Measurements from ENCODE around the gene LINS1. TPM values are rescaled to one million over a fixed set of nuclear protein-coding genes. Genes with fewer than 3 reads are reported as not detected.

LINS1 gene
- total and polyA plus RNA-seq, 2 experiments from 2014 or later, result 11.7 to 15.4 TPM

DNA sequence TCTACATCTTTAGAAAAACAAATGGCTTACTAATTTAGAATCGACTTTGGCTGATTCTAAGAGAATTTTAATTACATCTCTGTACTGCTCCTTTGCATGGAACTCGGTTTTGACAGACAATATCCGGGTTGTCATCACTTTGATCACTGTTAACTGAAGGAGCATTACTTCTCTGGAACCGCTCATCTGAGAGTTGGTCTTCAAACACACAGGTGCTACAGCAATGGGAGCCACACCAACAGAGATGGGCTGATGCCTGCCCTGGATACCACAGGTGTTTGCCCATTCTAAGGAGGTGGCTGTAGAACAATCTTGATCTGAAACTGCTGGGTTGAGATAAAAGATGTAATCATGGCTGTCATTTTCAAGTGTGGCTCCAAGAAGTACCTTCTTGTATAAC is 21.6 kb downstream of the LINS1 start:
- Mint-ChIP-seq H3K27me3 (ENCODE audit: insufficient read depth, low read depth, poor library complexity) (no peaks in the 10 kb centered on the region), H3K4me1 (no peaks in the 10 kb centered on the region), H3K9me3 (peaks cover 19% of the 10 kb centered on the region), H3K27ac (no peak overlapping the region), H3K36me3 (ENCODE audit: low read depth) (peaks cover 37% of the 10 kb centered on the region), H3K4me3 (no peak overlapping the region)
- Histone ChIP-seq H3K4me2 (no peak overlapping the region), H3K79me2 (replicated peaks; ENCODE audit: insufficient read depth) (peaks cover 19% of the 10 kb centered on the region; the same call in 1 of the 2 replicates), H4K20me1 (replicated peaks; ENCODE audit: insufficient read depth) (no peaks in the 10 kb centered on the region; the same call in 1 of the 2 replicates), H2AFZ (no peak overlapping the region), H3F3A (replicated peaks; ENCODE audit: low read depth) (no peaks in the 10 kb centered on the region), H3K4me3 (no peak overlapping the region), H3K27me3 (ENCODE audit: insufficient read depth) (no peaks in the 10 kb centered on the region), H3K27ac (ENCODE audit: low read depth) (no peak overlapping the region), H3K4me1 (ENCODE audit: insufficient read depth) (no peaks in the 10 kb centered on the region), H3K36me3 (ENCODE audit: insufficient read depth) (0 out of 2 replicates have a peak, but pooled peaks cover 3% of the 10 kb centered on the region), H3K9me2 (ENCODE audit: insufficient read depth) (0 out of 2 replicates have a peak, but pooled peaks cover 4% of the 10 kb centered on the region)
- DNase-seq (ENCODE audit: low spot score) (no peak), ATAC-seq (no peak)
- TF ChIP-seq ETS1 (IDR thresholded peaks at IDR 0.05) (no peak), POLR2AphosphoS5 (IDR thresholded peaks at IDR 0.05; ENCODE audit: low read depth) (no peak), CREB1 (CRISPR knock-in tag; IDR thresholded peaks at IDR 0.05; ENCODE audit: low read depth) (no peak), NANOG (IDR thresholded peaks at IDR 0.05; ENCODE audit: borderline replicate concordance) (no peak), STAT1 (IDR thresholded peaks at IDR 0.05; ENCODE audit: unreplicated experiment) (no peak), EZH2 (IDR thresholded peaks at IDR 0.05; ENCODE audit: low read depth, unreplicated experiment) (no peak), JUNB (IDR thresholded peaks at IDR 0.05; ENCODE audit: unreplicated experiment) (no peak), EZH2phosphoT487 (IDR thresholded peaks at IDR 0.05; ENCODE audit: unreplicated experiment) (no peak), ZNF114 (CRISPR knock-in tag; IDR thresholded peaks at IDR 0.05) (no peak), ZNF331 (CRISPR knock-in tag; IDR thresholded peaks at IDR 0.05; ENCODE audit: low read depth) (no peak)
- TF ChIP-seq, protein P1, sequence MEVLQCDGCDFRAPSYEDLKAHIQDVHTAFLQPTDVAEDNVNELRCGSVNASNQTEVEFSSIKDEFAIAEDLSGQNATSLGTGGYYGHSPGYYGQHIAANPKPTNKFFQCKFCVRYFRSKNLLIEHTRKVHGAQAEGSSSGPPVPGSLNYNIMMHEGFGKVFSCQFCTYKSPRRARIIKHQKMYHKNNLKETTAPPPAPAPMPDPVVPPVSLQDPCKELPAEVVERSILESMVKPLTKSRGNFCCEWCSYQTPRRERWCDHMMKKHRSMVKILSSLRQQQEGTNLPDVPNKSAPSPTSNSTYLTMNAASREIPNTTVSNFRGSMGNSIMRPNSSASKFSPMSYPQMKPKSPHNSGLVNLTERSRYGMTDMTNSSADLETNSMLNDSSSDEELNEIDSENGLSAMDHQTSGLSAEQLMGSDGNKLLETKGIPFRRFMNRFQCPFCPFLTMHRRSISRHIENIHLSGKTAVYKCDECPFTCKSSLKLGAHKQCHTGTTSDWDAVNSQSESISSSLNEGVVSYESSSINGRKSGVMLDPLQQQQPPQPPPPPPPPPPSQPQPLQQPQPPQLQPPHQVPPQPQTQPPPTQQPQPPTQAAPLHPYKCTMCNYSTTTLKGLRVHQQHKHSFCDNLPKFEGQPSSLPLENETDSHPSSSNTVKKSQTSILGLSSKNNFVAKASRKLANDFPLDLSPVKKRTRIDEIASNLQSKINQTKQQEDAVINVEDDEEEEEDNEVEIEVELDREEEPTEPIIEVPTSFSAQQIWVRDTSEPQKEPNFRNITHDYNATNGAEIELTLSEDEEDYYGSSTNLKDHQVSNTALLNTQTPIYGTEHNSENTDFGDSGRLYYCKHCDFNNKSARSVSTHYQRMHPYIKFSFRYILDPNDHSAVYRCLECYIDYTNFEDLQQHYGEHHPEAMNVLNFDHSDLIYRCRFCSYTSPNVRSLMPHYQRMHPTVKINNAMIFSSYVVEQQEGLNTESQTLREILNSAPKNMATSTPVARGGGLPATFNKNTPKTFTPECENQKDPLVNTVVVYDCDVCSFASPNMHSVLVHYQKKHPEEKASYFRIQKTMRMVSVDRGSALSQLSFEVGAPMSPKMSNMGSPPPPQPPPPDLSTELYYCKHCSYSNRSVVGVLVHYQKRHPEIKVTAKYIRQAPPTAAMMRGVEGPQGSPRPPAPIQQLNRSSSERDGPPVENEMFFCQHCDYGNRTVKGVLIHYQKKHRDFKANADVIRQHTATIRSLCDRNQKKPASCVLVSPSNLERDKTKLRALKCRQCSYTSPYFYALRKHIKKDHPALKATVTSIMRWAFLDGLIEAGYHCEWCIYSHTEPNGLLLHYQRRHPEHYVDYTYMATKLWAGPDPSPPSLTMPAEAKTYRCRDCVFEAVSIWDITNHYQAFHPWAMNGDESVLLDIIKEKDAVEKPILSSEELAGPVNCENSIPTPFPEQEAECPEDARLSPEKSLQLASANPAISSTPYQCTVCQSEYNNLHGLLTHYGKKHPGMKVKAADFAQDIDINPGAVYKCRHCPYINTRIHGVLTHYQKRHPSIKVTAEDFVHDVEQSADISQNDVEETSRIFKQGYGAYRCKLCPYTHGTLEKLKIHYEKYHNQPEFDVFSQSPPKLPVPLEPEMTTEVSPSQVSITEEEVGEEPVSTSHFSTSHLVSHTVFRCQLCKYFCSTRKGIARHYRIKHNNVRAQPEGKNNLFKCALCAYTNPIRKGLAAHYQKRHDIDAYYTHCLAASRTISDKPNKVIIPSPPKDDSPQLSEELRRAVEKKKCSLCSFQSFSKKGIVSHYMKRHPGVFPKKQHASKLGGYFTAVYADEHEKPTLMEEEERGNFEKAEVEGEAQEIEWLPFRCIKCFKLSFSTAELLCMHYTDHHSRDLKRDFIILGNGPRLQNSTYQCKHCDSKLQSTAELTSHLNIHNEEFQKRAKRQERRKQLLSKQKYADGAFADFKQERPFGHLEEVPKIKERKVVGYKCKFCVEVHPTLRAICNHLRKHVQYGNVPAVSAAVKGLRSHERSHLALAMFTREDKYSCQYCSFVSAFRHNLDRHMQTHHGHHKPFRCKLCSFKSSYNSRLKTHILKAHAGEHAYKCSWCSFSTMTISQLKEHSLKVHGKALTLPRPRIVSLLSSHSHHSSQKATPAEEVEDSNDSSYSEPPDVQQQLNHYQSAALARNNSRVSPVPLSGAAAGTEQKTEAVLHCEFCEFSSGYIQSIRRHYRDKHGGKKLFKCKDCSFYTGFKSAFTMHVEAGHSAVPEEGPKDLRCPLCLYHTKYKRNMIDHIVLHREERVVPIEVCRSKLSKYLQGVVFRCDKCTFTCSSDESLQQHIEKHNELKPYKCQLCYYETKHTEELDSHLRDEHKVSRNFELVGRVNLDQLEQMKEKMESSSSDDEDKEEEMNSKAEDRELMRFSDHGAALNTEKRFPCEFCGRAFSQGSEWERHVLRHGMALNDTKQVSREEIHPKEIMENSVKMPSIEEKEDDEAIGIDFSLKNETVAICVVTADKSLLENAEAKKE (CRISPR knock-in tag; IDR thresholded peaks at IDR 0.05), result no peak
- TF ChIP-seq, protein P2, sequence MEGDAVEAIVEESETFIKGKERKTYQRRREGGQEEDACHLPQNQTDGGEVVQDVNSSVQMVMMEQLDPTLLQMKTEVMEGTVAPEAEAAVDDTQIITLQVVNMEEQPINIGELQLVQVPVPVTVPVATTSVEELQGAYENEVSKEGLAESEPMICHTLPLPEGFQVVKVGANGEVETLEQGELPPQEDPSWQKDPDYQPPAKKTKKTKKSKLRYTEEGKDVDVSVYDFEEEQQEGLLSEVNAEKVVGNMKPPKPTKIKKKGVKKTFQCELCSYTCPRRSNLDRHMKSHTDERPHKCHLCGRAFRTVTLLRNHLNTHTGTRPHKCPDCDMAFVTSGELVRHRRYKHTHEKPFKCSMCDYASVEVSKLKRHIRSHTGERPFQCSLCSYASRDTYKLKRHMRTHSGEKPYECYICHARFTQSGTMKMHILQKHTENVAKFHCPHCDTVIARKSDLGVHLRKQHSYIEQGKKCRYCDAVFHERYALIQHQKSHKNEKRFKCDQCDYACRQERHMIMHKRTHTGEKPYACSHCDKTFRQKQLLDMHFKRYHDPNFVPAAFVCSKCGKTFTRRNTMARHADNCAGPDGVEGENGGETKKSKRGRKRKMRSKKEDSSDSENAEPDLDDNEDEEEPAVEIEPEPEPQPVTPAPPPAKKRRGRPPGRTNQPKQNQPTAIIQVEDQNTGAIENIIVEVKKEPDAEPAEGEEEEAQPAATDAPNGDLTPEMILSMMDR (conservative IDR thresholded peaks at IDR 0.05; ENCODE audit: low read depth in 2 of 2), result no peak
- TF ChIP-seq, protein P3, sequence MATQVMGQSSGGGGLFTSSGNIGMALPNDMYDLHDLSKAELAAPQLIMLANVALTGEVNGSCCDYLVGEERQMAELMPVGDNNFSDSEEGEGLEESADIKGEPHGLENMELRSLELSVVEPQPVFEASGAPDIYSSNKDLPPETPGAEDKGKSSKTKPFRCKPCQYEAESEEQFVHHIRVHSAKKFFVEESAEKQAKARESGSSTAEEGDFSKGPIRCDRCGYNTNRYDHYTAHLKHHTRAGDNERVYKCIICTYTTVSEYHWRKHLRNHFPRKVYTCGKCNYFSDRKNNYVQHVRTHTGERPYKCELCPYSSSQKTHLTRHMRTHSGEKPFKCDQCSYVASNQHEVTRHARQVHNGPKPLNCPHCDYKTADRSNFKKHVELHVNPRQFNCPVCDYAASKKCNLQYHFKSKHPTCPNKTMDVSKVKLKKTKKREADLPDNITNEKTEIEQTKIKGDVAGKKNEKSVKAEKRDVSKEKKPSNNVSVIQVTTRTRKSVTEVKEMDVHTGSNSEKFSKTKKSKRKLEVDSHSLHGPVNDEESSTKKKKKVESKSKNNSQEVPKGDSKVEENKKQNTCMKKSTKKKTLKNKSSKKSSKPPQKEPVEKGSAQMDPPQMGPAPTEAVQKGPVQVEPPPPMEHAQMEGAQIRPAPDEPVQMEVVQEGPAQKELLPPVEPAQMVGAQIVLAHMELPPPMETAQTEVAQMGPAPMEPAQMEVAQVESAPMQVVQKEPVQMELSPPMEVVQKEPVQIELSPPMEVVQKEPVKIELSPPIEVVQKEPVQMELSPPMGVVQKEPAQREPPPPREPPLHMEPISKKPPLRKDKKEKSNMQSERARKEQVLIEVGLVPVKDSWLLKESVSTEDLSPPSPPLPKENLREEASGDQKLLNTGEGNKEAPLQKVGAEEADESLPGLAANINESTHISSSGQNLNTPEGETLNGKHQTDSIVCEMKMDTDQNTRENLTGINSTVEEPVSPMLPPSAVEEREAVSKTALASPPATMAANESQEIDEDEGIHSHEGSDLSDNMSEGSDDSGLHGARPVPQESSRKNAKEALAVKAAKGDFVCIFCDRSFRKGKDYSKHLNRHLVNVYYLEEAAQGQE (IDR thresholded peaks at IDR 0.05; ENCODE audit: unreplicated experiment), result no peak
